ENCODE measurements around the gene RCOR3.
"Not testable (repeated sequence)": the region's sequence is repeated elsewhere in the genome, so short reads cannot be mapped to it uniquely, and the experiment has no call there.

Gene RCOR3

GRCh38 chr1:211237579-211237978 is 21.6 kb upstream of the RCOR3 start:
- TF ChIP-seq CTCF (IDR thresholded peaks at IDR 0.05; ENCODE audit: insufficient read depth, low read length, poor library complexity, severe bottlenecking), result no peak
- DNase-seq (ENCODE audit: extremely low read depth, insufficient read length), result no peak
- no peak overlapping the region for H3K4me3 ChIP-seq (replicated peaks; ENCODE audit: low read depth, low read length)
- no peaks in the 10 kb centered on the region for H3K36me3 ChIP-seq (ENCODE audit: control insufficient read depth, insufficient read depth, low read length)
- no peaks in the 10 kb centered on the region for H3K27me3 ChIP-seq (replicated peaks; ENCODE audit: control insufficient read depth, insufficient read depth, low read length)

- H3K36me3 ChIP-seq (ENCODE audit: control insufficient read depth, insufficient read depth, low read length); DNase-seq (ENCODE audit: extremely low read depth, insufficient read length); H3K27me3 ChIP-seq (replicated peaks; ENCODE audit: control insufficient read depth, insufficient read depth, low read length); H3K4me3 ChIP-seq (replicated peaks; ENCODE audit: low read depth, low read length): not testable (repeated sequence)
These were observed 18.6 kb upstream of the RCOR3 start for GRCh38 chr1:211240567-211240966.

GRCh38 chr1:211241071-211241470 is 18.1 kb upstream of the RCOR3 start:
- DNase-seq (ENCODE audit: extremely low read depth, insufficient read length), result no peak
- H3K27me3 ChIP-seq (replicated peaks; ENCODE audit: control insufficient read depth, insufficient read depth, low read length), result no peaks in the 10 kb centered on the region
- H3K36me3 ChIP-seq (ENCODE audit: control insufficient read depth, insufficient read depth, low read length), result no peaks in the 10 kb centered on the region
- H3K4me3 ChIP-seq (replicated peaks; ENCODE audit: low read depth, low read length), result no peak overlapping the region
- no peak for TF ChIP-seq CTCF (IDR thresholded peaks at IDR 0.05; ENCODE audit: insufficient read depth, low read length, poor library complexity, severe bottlenecking)

DNA sequence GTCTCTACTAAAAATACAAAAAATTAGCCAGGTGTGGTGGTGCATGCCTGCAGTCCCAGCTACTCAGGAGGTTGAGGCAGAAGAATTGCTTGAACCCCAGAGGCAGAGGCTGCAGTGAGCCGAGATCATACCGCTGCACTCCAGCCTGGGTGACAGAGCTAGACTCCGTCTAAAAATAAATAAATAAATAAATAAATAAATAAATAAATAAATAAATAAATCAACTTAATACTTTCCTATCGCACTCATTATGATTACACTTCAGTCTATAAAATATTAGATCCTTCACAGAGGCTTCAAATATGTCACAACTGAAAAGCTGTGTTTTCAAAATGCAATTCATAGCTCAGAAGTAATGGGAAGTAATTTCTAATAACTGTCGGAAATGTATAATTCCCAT is 15.5 kb upstream of the RCOR3 start:
- H3K27me3 ChIP-seq (replicated peaks; ENCODE audit: control insufficient read depth, insufficient read depth, low read length); H3K4me3 ChIP-seq (replicated peaks; ENCODE audit: low read depth, low read length); H3K36me3 ChIP-seq (ENCODE audit: control insufficient read depth, insufficient read depth, low read length); DNase-seq (ENCODE audit: extremely low read depth, insufficient read length): not testable (repeated sequence)

GRCh38 chr1:211246583-211246982 is 12.6 kb upstream of the RCOR3 start:
- not testable (repeated sequence) for H3K27me3 ChIP-seq (replicated peaks; ENCODE audit: control insufficient read depth, insufficient read depth, low read length); H3K36me3 ChIP-seq (ENCODE audit: control insufficient read depth, insufficient read depth, low read length); DNase-seq (ENCODE audit: extremely low read depth, insufficient read length); H3K4me3 ChIP-seq (replicated peaks; ENCODE audit: low read depth, low read length)

- Histone ChIP-seq H3K27me3 (replicated peaks; ENCODE audit: control insufficient read depth, insufficient read depth, low read length) (no peaks in the 10 kb centered on the region), H3K36me3 (ENCODE audit: control insufficient read depth, insufficient read depth, low read length) (no peaks in the 10 kb centered on the region), H3K4me3 (replicated peaks; ENCODE audit: low read depth, low read length) (no peak overlapping the region)
- no peak for TF ChIP-seq CTCF (IDR thresholded peaks at IDR 0.05; ENCODE audit: insufficient read depth, low read length, poor library complexity, severe bottlenecking)
- no peak for DNase-seq (ENCODE audit: extremely low read depth, insufficient read length)
These were observed 11.2 kb upstream of the RCOR3 start for GRCh38 chr1:211247921-211248320.

GRCh38 chr1:211249611-211250010 is 9.6 kb upstream of the RCOR3 start:
- H3K27me3 ChIP-seq (replicated peaks; ENCODE audit: control insufficient read depth, insufficient read depth, low read length); H3K4me3 ChIP-seq (replicated peaks; ENCODE audit: low read depth, low read length); H3K36me3 ChIP-seq (ENCODE audit: control insufficient read depth, insufficient read depth, low read length); DNase-seq (ENCODE audit: extremely low read depth, insufficient read length): not testable (repeated sequence)

GRCh38 chr1:211257826-211258225 is 1.3 kb upstream of the RCOR3 start:
- Histone ChIP-seq H3K36me3 (ENCODE audit: control insufficient read depth, insufficient read depth, low read length) (no peaks in the 10 kb centered on the region), H3K4me3 (replicated peaks; ENCODE audit: low read depth, low read length) (peak overlapping the region; percentile 79), H3K27me3 (replicated peaks; ENCODE audit: control insufficient read depth, insufficient read depth, low read length) (no peaks in the 10 kb centered on the region)
- no peak for DNase-seq (ENCODE audit: extremely low read depth, insufficient read length)
- no peak for TF ChIP-seq CTCF (IDR thresholded peaks at IDR 0.05; ENCODE audit: insufficient read depth, low read length, poor library complexity, severe bottlenecking)
